ENCODE measurements around the gene TTC27.

DNA sequence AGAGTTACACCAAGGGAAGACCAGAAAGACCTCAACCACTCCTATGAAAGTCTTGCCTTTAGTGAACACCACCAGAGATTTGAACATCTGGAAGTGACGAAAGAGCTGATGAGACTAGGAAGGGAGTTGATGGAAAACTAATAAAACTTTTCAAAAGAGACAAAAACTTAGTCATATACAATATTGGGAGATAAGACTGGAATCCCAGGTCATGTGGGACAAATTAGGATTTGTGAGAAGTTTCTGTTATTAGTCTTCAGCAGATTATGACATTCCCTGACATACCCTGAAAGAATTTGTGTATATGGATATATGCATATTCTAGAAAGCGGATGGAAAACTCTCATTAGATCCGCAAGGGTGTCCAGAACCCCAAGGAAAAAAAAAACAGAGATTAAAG, 173.9 kb downstream of the TTC27 start:
- TF ChIP-seq, protein P1, sequence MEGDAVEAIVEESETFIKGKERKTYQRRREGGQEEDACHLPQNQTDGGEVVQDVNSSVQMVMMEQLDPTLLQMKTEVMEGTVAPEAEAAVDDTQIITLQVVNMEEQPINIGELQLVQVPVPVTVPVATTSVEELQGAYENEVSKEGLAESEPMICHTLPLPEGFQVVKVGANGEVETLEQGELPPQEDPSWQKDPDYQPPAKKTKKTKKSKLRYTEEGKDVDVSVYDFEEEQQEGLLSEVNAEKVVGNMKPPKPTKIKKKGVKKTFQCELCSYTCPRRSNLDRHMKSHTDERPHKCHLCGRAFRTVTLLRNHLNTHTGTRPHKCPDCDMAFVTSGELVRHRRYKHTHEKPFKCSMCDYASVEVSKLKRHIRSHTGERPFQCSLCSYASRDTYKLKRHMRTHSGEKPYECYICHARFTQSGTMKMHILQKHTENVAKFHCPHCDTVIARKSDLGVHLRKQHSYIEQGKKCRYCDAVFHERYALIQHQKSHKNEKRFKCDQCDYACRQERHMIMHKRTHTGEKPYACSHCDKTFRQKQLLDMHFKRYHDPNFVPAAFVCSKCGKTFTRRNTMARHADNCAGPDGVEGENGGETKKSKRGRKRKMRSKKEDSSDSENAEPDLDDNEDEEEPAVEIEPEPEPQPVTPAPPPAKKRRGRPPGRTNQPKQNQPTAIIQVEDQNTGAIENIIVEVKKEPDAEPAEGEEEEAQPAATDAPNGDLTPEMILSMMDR (IDR thresholded peaks at IDR 0.05): no peak
- no peak for TF ChIP-seq ZFX (IDR thresholded peaks at IDR 0.05; ENCODE audit: borderline replicate concordance)

All from 22Rv1 (cell line).